Kidney epithelial cell (primary cell): ENCODE results near the gene KCTD1. TPM values are rescaled to one million over a fixed set of nuclear protein-coding genes. Genes with fewer than 3 reads are reported as not detected.

Source experiments
- DNase-seq: peaks from one replicate; pipeline ENCODE4 v3.0.0-alpha.2; 2010; ENCODE audit warnings: low read depth
- H3K27me3 ChIP-seq: 2 replicates; pipeline ENCODE4 v1.6.0; 2011; ENCODE audit warnings: low read length; ENCODE audit not compliant: control insufficient read depth, insufficient read depth
- H3K36me3 ChIP-seq: 2 replicates; pipeline ENCODE4 v1.5.1; 2011; ENCODE audit warnings: low read length; ENCODE audit not compliant: control insufficient read depth, insufficient read depth
- H3K4me3 ChIP-seq: 2 replicates; pipeline ENCODE4 v1.5.1; 2011; ENCODE audit warnings: low read depth, mild to moderate bottlenecking, control low read depth, low read length
- CTCF ChIP-seq: IDR thresholded peaks from 2 replicates; pipeline ENCODE4 v1.5.1; 2011; ENCODE audit warnings: mild to moderate bottlenecking, moderate library complexity, low read length, control low read depth, inconsistent platforms; ENCODE audit not compliant: insufficient read depth, poor library complexity, severe bottlenecking
- total RNA-seq: library from RNA; depleted of rRNA; stranded (reverse); fragments of >200 nt; gene quantifications from 2 replicates; pipeline ENCODE4 v1.2.3, GENCODE V29; 2015

The KCTD1 gene
- total RNA-seq, 1 donor from 2014 or later: 30.5 TPM

DNA sequence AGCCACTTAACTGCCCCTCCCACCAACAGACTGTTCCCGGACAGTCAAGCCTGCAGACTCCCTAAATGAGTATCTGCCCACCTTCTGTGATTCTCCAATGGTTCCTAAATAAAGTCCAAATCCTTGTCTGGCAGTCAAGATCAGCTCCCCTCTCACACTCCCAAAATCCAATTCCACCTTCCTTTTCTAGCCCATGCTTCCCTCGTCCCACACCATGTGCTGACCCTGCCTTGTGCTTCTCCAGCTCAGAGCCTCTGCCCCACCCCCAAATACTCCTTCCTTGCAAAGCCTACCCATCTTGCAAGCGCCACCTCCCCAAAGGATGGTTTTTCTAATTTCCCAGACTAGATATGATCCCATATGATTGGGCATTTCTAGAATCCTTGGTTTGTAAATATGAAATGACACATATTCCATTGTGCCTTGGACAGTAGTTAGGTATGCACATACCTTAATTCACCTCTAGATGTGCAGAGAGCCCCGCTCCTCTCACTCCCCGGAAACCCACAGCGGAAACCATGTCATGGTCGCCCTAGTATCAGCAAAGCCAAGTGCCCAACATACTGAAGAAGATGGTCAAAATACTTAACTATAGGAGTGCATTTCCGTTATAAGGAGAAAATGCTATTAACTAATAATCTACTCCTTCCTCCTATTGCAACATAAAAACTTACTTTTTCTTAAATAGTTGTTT lies 97.2 kb downstream of the KCTD1 start:
- no peak for DNase-seq
- peaks cover 2% of the 10 kb centered on the region for H3K36me3 ChIP-seq
- TF ChIP-seq CTCF: no peak
- H3K4me3 ChIP-seq: no peak overlapping the region
- H3K27me3 ChIP-seq: no peaks in the 10 kb centered on the region

- TF ChIP-seq CTCF: no peak
- no peak for DNase-seq
- Histone ChIP-seq H3K36me3 (no peaks in the 10 kb centered on the region), H3K4me3 (no peak overlapping the region), H3K27me3 (no peaks in the 10 kb centered on the region)
Measured at GRCh38 chr18:26448714-26449159, 99.6 kb downstream of the KCTD1 start.

GRCh38 chr18:26443853-26444252 lies 104.5 kb downstream of the KCTD1 start:
- TF ChIP-seq CTCF: no peak
- no peak for DNase-seq
- H3K36me3 ChIP-seq: no peaks in the 10 kb centered on the region
- no peaks in the 10 kb centered on the region for H3K27me3 ChIP-seq
- H3K4me3 ChIP-seq: no peak overlapping the region

GRCh38 chr18:26442126-26442525 lies 106.2 kb downstream of the KCTD1 start:
- H3K36me3 ChIP-seq: no peaks in the 10 kb centered on the region
- no peak for TF ChIP-seq CTCF
- no peak overlapping the region for H3K4me3 ChIP-seq
- DNase-seq: no peak
- no peaks in the 10 kb centered on the region for H3K27me3 ChIP-seq

DNA sequence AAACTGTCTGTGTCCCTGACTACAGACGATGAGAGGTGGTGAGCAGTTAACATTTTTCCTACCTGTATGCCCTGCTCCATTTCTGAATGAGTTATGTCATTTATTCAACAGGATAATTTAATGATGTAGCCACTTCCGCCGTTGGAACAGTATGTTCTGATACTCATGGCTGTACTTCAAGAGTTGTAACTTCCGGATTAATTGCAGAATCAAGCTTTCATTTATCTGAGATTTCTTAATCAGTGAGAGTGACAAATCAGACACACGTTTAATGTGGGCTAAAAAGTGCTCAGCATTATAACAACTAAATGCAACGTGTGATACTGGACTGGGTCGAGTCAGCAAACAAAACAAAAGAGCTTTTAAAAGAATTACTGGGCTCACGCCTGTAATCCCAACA lies 107.7 kb downstream of the KCTD1 start:
- no peak for TF ChIP-seq CTCF
- Histone ChIP-seq H3K4me3 (no peak overlapping the region), H3K36me3 (no peaks in the 10 kb centered on the region), H3K27me3 (no peaks in the 10 kb centered on the region)
- DNase-seq: no peak

- no peak for TF ChIP-seq CTCF
- no peaks in the 10 kb centered on the region for H3K27me3 ChIP-seq
- no peaks in the 10 kb centered on the region for H3K36me3 ChIP-seq
- H3K4me3 ChIP-seq: no peak overlapping the region
- no peak for DNase-seq
Measured at GRCh38 chr18:26439537-26439936, 108.8 kb downstream of the KCTD1 start.
